ENCODE data around the gene SPATA3.

Gene SPATA3

GRCh38 chr2:231036131-231036530 lies 40.2 kb downstream of the SPATA3 start:
- DNase-seq (ENCODE audit: insufficient read length, low spot score) (peak; percentile 55), FAIRE-seq (no peak)
- no peak for TF ChIP-seq POLR2A (IDR thresholded peaks at IDR 0.05; ENCODE audit: low read depth, low read length)

GRCh38 chr2:231036578-231037106 lies 40.7 kb downstream of the SPATA3 start:
- no peak for TF ChIP-seq POLR2A (IDR thresholded peaks at IDR 0.05; ENCODE audit: low read depth, low read length)
- no peak for FAIRE-seq
- DNase-seq (ENCODE audit: insufficient read length, low spot score), result no peak

DNA sequence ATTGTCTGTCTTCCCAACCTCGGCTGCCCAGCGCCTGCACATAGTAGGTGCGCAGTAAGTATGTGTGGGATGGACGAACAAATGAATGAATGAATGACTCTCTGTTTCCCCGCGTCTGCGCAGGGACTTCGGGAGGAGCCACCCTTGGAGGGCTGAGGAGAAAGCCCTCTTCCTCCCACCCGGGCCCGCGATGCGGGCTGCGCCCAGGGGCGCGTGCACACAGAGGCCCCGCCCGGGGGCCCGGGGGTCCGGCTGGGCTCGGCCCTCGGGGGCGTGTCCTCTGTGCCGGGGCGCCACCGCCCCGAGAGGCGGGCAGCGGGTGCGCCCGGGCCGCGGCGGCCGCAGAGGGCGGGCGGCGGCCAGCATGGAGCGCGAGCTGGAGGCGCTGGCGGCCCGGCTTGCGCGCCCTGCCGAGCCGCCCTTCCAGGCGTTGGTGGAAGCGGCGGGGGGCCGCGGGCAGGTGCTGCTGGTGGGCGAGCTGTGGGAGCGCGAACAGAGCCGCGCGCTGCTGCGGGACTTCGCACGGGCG lies 41.3 kb downstream of the SPATA3 start, which contains the start of gene C2orf72:
TSS of gene C2orf72 (plus strand) at position 322 of the 529 bp plus-strand sequence. CDS start at position 365, 43 bp downstream.
- FAIRE-seq (no peak), DNase-seq (ENCODE audit: insufficient read length, low spot score) (peak; percentile 42)
- TF ChIP-seq POLR2A (IDR thresholded peaks at IDR 0.05; ENCODE audit: low read depth, low read length), result peak; percentile 26; the same call in 1 of the 2 replicates

- DNase-seq (ENCODE audit: insufficient read length, low spot score), result no peak
- no peak for TF ChIP-seq POLR2A (IDR thresholded peaks at IDR 0.05; ENCODE audit: low read depth, low read length)
These were observed 42.0 kb downstream of the SPATA3 start for GRCh38 chr2:231037731-231038482.

GRCh38 chr2:231038483-231039293 lies 42.8 kb downstream of the SPATA3 start:
- DNase-seq (ENCODE audit: insufficient read length, low spot score) (no peak), FAIRE-seq (no peak)
- no peak for TF ChIP-seq POLR2A (IDR thresholded peaks at IDR 0.05; ENCODE audit: low read depth, low read length)

More at GRCh38 chr2:231037731-231038482, 42.0 kb downstream of the SPATA3 start:
- no peak for FAIRE-seq

DNA sequence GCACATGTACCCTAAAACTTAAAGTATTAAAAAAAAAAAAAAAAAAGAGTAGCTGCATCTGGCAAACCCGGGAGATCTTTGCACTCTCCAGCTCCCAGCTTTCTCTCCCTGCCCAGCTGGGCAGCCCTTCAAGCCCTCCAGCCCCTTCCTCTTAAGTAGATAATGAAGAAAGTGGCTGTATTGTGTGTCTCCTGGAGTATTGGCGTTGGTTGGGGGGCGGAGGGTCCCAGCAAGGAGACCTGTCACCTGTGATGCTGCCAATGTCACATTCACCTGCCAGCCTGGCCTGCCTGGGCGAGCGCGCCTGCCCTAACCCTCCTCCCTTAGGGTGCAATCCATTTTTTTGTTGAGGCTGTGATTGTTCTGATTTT lies 43.4 kb downstream of the SPATA3 start:
- FAIRE-seq (no peak), DNase-seq (ENCODE audit: insufficient read length, low spot score) (no peak)
- TF ChIP-seq POLR2A (IDR thresholded peaks at IDR 0.05; ENCODE audit: low read depth, low read length), result no peak

DNA sequence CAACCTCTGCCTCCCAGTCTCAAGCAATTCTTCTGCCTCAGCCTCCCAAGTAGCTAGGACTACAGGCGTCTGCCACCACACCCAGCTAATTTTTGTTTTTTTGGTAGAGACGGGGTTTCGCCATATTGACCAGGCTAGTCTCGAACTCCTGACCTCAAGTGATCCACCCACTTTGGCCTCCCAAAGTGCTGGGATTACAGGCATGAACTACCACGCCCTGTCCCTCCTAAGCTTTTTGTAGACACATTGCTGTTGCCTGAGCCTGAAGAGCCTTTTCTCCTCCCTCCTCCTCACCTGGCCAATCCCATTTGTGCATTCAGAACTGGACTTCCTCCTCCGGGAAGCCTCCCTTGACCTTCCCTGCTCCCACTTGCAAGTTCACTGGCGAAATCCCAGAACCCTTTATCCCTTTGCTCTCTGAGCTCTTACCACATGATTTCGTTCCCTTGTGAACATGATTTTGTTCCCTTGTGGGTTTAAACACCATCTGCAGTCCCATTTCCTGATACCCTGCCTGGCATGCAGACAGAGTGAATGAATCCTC lies 44.0 kb downstream of the SPATA3 start:
- no peak for FAIRE-seq
- no peak for DNase-seq (ENCODE audit: insufficient read length, low spot score)
- no peak for TF ChIP-seq POLR2A (IDR thresholded peaks at IDR 0.05; ENCODE audit: low read depth, low read length)

GRCh38 chr2:231041061-231041689 lies 45.3 kb downstream of the SPATA3 start:
- DNase-seq (ENCODE audit: insufficient read length, low spot score), result peak; percentile 52

DNA sequence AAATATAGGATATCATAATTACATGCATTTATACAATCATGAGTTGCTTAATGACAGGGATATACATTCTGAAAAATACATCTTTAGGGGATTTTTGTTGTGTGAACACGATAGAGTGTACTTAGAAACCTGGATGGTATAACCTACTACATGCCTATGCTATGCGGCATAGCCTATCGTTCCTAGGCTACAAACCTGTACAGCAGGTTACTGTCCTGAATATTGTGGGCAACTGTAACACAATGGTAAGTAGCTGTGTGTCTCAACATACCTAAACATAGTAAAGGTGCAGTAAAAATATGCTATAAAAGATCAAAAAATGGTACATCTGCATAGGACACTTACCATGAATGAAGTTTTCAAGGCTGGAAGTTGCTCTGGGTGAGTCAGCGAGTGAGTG lies 47.9 kb downstream of the SPATA3 start:
- DNase-seq (ENCODE audit: insufficient read length, low spot score) (no peak), FAIRE-seq (no peak)
- TF ChIP-seq POLR2A (IDR thresholded peaks at IDR 0.05; ENCODE audit: low read depth, low read length), result no peak

More at GRCh38 chr2:231041061-231041689, 45.3 kb downstream of the SPATA3 start:
- FAIRE-seq, result no peak
- TF ChIP-seq POLR2A (IDR thresholded peaks at IDR 0.05; ENCODE audit: low read depth, low read length), result no peak

- DNase-seq (ENCODE audit: insufficient read length, low spot score) (no peak), FAIRE-seq (no peak)
- TF ChIP-seq POLR2A (IDR thresholded peaks at IDR 0.05; ENCODE audit: low read depth, low read length), result no peak
These were observed 51.0 kb downstream of the SPATA3 start for GRCh38 chr2:231046916-231047273.

- FAIRE-seq, result no peak
- no peak for DNase-seq (ENCODE audit: insufficient read length, low spot score)
- TF ChIP-seq POLR2A (IDR thresholded peaks at IDR 0.05; ENCODE audit: low read depth, low read length), result no peak
These were observed 51.5 kb downstream of the SPATA3 start for GRCh38 chr2:231047274-231047922.

DNA sequence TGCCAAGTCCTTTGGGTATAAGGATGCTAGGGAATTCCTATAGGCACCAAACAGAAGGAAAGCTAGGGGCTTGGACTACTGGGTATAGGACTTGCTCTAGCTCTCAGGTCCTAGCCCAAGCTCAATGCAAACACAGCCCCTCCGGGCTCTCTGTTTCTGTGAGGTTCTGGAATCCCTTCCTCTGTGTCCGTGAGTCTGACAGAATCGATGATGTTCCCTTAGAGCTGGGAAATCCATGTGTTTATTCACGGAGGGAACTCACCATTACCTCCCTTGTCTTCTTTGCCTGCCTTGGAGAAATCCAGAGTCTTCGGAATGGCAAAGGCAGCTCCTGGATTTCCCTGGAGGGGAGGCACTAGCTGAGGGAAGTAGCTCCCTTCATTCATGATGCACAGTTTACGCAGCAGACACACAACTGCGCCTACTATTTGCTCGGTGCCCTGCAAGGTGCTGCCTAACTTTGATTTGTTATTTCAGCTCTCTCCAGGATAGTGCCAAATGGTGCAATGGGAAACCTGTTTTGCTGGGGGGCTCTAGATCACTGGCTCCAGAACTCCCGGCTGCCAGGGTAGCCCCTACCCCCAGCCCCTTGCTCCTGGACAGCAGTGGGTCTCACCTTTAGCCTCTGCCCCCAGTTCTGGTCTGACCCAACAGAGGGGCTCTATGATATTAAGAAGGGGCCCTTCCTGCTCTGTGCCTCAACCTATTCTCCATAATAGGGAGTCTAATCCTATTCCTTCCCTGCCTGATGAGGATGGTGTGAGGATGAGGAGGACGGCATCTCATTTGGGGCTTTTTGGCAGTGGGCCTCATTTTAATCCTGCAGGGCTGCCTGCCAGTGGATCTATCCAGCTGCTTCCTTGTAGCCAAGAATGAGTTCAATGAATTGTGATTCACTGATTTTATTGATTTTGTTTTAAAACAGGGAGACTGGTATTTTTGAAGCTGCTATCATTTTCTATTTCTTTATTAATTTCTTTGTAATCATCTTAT lies 52.3 kb downstream of the SPATA3 start:
- FAIRE-seq, result no peak
- no peak for TF ChIP-seq POLR2A (IDR thresholded peaks at IDR 0.05; ENCODE audit: low read depth, low read length)
- DNase-seq (ENCODE audit: insufficient read length, low spot score), result no peak
